ENCODE measurements around the gene GSTA4.

GSTA4 gene

DNA sequence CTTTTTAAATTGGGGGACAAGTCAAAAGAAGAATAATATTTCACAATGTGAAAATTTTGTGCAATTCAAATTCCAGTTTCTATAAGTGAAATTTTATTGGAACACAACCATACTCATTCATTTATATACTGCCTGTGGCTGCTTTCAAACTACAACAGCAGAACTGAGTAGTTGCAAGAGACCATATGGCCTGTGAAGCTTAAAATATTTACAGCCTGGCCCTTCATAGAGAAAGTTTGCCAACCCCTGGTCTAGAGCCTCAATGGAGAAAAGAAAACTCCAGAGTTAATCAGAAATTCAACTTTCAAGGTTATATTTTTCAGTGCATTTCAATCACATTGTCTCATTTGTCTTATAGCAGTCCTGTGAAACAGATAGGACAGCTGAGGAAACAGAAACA lies 43.5 kb upstream of the GSTA4 start:
- in situ Hi-C loops (cut with HindIII; ENCODE audit: low sequenced_read_pairs), result no loop called here
- DNase-seq (ENCODE audit: low read depth), result no peak
- no peak overlapping the region for H3K4me3 ChIP-seq (ENCODE audit: low read depth, low read length)
- TF ChIP-seq, protein P1, sequence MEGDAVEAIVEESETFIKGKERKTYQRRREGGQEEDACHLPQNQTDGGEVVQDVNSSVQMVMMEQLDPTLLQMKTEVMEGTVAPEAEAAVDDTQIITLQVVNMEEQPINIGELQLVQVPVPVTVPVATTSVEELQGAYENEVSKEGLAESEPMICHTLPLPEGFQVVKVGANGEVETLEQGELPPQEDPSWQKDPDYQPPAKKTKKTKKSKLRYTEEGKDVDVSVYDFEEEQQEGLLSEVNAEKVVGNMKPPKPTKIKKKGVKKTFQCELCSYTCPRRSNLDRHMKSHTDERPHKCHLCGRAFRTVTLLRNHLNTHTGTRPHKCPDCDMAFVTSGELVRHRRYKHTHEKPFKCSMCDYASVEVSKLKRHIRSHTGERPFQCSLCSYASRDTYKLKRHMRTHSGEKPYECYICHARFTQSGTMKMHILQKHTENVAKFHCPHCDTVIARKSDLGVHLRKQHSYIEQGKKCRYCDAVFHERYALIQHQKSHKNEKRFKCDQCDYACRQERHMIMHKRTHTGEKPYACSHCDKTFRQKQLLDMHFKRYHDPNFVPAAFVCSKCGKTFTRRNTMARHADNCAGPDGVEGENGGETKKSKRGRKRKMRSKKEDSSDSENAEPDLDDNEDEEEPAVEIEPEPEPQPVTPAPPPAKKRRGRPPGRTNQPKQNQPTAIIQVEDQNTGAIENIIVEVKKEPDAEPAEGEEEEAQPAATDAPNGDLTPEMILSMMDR (IDR thresholded peaks at IDR 0.05; ENCODE audit: low read depth, low read length, missing control alignments), result no peak

DNA sequence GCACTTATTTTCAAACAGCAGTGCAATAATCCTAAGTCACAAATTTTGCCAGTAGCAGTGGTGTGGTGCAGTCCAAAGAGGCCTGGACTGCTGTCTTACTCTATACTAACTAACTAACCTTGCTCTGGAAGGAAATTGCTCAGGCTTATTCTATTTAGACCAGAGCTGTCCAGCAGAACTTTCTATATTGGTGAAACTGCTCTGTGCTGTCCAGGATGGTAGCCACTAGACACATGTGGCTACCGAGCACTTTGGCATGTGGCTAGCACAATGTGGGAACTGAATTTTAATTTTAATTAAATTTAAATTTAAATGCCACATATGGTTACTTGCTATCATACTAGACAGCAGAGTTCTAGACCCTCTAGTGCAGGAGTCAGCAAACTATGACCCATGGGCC lies 43.1 kb upstream of the GSTA4 start:
- no peak overlapping the region for H3K4me3 ChIP-seq (ENCODE audit: low read depth, low read length)
- DNase-seq (ENCODE audit: low read depth), result no peak
- TF ChIP-seq, protein P1 (IDR thresholded peaks at IDR 0.05; ENCODE audit: low read depth, low read length, missing control alignments), result no peak
- in situ Hi-C loops (cut with HindIII; ENCODE audit: low sequenced_read_pairs), result no loop called here

DNA sequence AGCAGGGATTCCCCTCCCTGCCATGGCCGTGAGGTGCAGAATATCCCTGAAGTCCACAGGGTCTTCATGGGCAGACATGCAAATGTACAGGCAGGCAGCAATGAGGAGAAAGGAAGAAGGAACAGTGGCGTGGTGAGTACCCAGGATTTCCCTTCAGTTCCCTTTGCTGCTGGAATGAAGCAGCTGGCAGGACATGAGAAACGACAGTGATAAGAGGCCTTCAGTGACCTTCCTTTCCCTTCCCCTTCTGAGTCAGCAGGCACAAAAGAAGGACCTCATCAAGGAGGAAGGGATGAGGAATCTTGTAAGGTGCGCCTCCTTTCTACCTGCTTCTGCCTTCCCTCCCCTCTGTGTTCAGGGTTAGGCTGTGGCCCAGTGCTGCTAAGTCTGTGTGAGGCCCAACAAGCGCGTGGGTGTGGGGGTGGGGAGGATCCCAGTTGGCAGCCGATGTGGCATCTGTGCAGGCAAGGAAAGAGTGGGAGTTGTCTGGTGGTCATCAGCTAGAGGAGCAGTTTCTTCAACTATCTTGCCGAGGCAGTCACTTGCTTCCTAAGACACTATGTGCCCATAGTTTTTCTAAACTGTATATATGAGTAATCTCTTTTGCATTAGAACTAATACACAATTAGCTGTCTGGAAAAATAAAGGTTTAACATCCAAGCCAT lies 40.6 kb upstream of the GSTA4 start:
- no peak overlapping the region for H3K4me3 ChIP-seq (ENCODE audit: low read depth, low read length)
- DNase-seq (ENCODE audit: low read depth), result no peak
- TF ChIP-seq, protein P1 (IDR thresholded peaks at IDR 0.05; ENCODE audit: low read depth, low read length, missing control alignments), result no peak
- in situ Hi-C loops (cut with HindIII; ENCODE audit: low sequenced_read_pairs), result no loop called here

DNA sequence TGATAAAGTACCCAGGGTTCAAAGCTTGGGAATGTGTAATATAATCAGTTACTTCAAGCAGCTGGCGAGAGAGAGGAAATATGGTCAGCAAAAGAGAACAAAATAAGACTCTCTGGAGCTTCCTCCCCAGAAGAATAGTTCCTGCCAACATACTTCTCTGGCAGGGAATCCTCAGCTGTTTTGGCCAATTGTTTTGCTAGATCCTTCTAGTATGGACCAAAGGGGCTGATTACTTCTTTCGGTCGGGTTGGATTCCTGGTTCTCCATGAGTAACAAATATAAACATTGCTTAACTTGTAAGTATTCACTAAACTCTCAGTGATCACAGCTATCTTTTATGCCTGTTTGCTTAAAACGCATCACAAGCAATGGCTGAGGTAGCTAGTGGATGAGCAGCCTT lies 38.7 kb upstream of the GSTA4 start:
- no peak overlapping the region for H3K4me3 ChIP-seq (ENCODE audit: low read depth, low read length)
- no peak for DNase-seq (ENCODE audit: low read depth)
- TF ChIP-seq, protein P1 (IDR thresholded peaks at IDR 0.05; ENCODE audit: low read depth, low read length, missing control alignments), result no peak
- in situ Hi-C loops (cut with HindIII; ENCODE audit: low sequenced_read_pairs), result no loop called here

- TF ChIP-seq, protein P1 (IDR thresholded peaks at IDR 0.05; ENCODE audit: low read depth, low read length, missing control alignments), result no peak
- no peak for DNase-seq (ENCODE audit: low read depth)
- in situ Hi-C loops (cut with HindIII; ENCODE audit: low sequenced_read_pairs), result no loop called here
- no peak overlapping the region for H3K4me3 ChIP-seq (ENCODE audit: low read depth, low read length)
Measured at GRCh38 chr6:53032849-53033248, 37.8 kb upstream of the GSTA4 start.

DNA sequence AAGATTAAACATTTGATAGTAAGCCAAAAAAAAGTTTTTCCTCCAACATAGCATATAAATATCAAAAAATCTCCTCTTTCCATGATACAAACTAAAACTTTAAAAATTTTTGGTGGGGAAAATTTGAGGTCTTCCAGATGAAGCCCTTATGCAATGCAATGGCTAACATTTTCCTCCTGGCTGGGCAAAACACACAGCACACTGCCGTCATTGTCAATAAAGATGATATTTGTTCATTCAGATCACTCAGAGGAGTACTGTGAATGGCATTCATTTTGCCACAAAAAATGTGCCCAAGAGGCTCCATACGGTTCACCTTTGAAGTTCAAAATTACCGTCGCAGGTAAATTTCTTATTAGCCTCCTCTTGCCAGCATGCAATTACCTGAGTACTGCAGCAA lies 36.2 kb upstream of the GSTA4 start:
- no peak for DNase-seq (ENCODE audit: low read depth)
- in situ Hi-C loops (cut with HindIII; ENCODE audit: low sequenced_read_pairs), result no loop called here
- TF ChIP-seq, protein P1 (IDR thresholded peaks at IDR 0.05; ENCODE audit: low read depth, low read length, missing control alignments), result no peak
- H3K4me3 ChIP-seq (ENCODE audit: low read depth, low read length), result no peak overlapping the region
